Upper lobe of right lung (tissue), 1 donor: Measurements from ENCODE around the gene NCEH1. TPM values are rescaled to one million over a fixed set of nuclear protein-coding genes. Genes with fewer than 3 reads are reported as not detected.

ENCODE experiments used
- ATAC-seq: fragments of 200-7000 bp; cut with Tn5 transposase; one replicate; pipeline ENCODE4 v1.9.1; 2020; ENCODE audit warnings: mild to moderate bottlenecking, moderate library complexity
- DNase-seq: peaks from one replicate; pipeline ENCODE4 v3.0.0-alpha.2; 2020
- H3K27ac ChIP-seq: fragments of 200-600 bp; one replicate; pipeline ENCODE4 v1.8.0; 2022
- H3K27me3 ChIP-seq: fragments of 200-600 bp; one replicate; pipeline ENCODE4 v1.8.0; 2022; ENCODE audit warnings: mild to moderate bottlenecking
- H3K36me3 ChIP-seq: fragments of 200-600 bp; one replicate; pipeline ENCODE4 v1.8.0; 2022
- H3K4me1 ChIP-seq: fragments of 200-600 bp; one replicate; pipeline ENCODE4 v1.8.0; 2022
- H3K4me3 ChIP-seq: fragments of 200-600 bp; one replicate; pipeline ENCODE4 v1.8.0; 2022; ENCODE audit warnings: mild to moderate bottlenecking
- H3K9me3 ChIP-seq: fragments of 200-600 bp; one replicate; pipeline ENCODE4 v1.8.0; 2022
- intact Hi-C: fragments of 100-400 bp; cut with DNase I; formaldehyde crosslinking; loops from one replicate; pipeline ENCODE4 v1.11.0; 2022
- total RNA-seq: library from RNA; stranded (reverse); fragmentation: NEBNext Ultra II Directional; extraction: Animal tissue kit (Norgen Biotek cat#: 25700); gene quantifications from one replicate; pipeline ENCODE4 v1.2.1, GENCODE V29; 2021
- TF ChIP-seq, protein P1 (sequence below): fragments of 200-600 bp; IDR thresholded peaks from one replicate; pipeline ENCODE4 v1.8.0; 2022; ENCODE audit warnings: antibody characterized with exemption
- donor health status: DM: no; HTN: yes; CAD: no; lungs with severe emphysema.

Gene NCEH1
- total RNA-seq, 1 donor from 2014 or later, result 62.1 TPM

DNA sequence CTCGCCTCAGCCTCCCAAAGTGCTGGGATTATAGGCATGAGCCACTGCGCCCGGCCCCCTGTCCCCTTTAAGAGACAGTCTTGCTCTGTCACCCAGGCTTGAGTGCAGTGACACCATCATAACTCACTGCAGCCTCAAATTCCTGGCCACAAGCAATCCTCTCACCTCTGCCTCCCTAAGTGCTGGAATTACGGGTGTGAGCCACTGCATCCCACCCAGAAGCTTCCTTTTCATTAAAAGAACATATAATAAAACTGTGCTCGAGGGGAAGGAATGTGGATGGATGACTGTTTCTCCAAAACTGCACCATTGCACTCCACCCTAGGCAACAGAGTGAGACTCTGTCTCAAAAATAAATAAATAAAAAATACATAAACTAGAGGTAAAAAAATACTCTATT lies 70.1 kb downstream of the NCEH1 start:
- no peak overlapping the region for H3K27ac ChIP-seq
- ATAC-seq (no peak), DNase-seq (no peak)
- H3K4me3 ChIP-seq, result no peak overlapping the region
- intact Hi-C loops, result no loop called here
- TF ChIP-seq, protein P1, sequence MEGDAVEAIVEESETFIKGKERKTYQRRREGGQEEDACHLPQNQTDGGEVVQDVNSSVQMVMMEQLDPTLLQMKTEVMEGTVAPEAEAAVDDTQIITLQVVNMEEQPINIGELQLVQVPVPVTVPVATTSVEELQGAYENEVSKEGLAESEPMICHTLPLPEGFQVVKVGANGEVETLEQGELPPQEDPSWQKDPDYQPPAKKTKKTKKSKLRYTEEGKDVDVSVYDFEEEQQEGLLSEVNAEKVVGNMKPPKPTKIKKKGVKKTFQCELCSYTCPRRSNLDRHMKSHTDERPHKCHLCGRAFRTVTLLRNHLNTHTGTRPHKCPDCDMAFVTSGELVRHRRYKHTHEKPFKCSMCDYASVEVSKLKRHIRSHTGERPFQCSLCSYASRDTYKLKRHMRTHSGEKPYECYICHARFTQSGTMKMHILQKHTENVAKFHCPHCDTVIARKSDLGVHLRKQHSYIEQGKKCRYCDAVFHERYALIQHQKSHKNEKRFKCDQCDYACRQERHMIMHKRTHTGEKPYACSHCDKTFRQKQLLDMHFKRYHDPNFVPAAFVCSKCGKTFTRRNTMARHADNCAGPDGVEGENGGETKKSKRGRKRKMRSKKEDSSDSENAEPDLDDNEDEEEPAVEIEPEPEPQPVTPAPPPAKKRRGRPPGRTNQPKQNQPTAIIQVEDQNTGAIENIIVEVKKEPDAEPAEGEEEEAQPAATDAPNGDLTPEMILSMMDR, result no peak
- no peaks in the 10 kb centered on the region for H3K9me3 ChIP-seq
- peaks cover 15% of the 10 kb centered on the region for H3K36me3 ChIP-seq
- H3K4me1 ChIP-seq, result no peaks in the 10 kb centered on the region
- H3K27me3 ChIP-seq, result no peaks in the 10 kb centered on the region

DNA sequence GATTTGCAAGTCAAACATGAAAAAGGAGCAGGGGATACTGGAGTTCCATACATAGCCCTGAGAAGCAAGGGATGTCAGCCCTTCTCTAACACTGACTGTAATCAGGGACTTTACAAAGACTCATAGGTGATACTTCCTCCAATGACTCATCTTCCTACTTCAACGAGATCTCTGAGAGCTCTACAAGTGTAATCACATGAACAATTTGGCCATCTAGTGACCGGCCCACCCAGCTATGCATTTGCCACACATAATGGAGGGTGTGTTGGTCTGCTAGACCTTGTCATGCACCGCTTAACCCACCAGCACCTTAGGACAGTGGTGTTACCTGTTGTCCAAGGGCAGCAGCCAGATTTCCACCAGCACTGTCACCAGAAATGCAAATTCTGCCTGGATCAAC lies 75.3 kb downstream of the NCEH1 start:
- intact Hi-C loops, result no loop called here
- H3K27ac ChIP-seq, result no peak overlapping the region
- H3K4me3 ChIP-seq, result no peak overlapping the region
- TF ChIP-seq, protein P1, result no peak
- H3K4me1 ChIP-seq, result no peaks in the 10 kb centered on the region
- no peaks in the 10 kb centered on the region for H3K27me3 ChIP-seq
- no peaks in the 10 kb centered on the region for H3K9me3 ChIP-seq
- peaks cover 20% of the 10 kb centered on the region for H3K36me3 ChIP-seq
- DNase-seq (no peak), ATAC-seq (peak; percentile 28)

DNA sequence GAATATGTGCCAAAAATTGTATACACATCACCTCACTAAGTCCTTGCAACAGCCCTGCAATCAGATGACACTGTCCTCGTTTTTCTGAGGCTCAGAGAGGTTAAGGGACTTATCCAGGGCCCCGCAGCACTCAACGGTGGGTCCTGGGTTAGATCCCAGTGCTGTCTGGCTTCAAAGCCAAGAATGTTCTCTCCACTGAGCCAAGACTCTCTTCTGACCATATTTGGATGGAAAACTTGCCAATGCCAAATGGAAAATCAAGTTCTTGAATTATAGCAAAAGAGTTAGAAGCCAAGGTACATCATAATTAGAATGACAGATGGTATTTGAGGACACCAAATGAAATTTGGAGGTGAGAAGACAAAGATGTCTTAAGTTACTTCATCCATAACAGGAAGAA lies 75.9 kb downstream of the NCEH1 start:
- DNase-seq (no peak), ATAC-seq (no peak)
- Histone ChIP-seq H3K4me3 (no peak overlapping the region), H3K4me1 (no peaks in the 10 kb centered on the region), H3K9me3 (no peaks in the 10 kb centered on the region), H3K27ac (no peak overlapping the region), H3K36me3 (peaks cover 20% of the 10 kb centered on the region), H3K27me3 (no peaks in the 10 kb centered on the region)
- intact Hi-C loops, result no loop called here
- TF ChIP-seq, protein P1, result no peak

DNA sequence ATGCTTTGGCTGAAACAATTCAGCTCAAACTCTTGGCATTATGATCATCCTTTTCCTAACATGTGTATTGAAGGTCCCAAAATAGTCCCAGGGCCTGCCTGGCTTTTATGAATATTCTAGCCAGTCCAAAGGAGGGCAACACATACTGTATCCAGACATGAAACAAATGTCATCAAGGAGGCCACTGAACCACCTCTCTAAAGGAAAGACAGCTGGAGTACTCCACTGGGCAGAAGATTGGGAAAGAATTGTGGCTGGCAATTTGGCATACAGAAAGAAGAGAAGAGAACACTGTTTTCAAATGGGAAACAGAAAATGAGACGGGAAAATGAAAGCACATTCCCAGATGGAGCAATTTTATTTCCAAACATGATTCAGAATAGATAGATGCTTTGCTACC lies 80.6 kb downstream of the NCEH1 start:
- DNase-seq (no peak), ATAC-seq (no peak)
- Histone ChIP-seq H3K36me3 (peaks cover 11% of the 10 kb centered on the region), H3K4me3 (no peak overlapping the region), H3K9me3 (no peaks in the 10 kb centered on the region), H3K4me1 (peaks cover 12% of the 10 kb centered on the region), H3K27me3 (no peaks in the 10 kb centered on the region), H3K27ac (no peak overlapping the region)
- TF ChIP-seq, protein P1, result no peak
- intact Hi-C loops, result no loop called here

DNA sequence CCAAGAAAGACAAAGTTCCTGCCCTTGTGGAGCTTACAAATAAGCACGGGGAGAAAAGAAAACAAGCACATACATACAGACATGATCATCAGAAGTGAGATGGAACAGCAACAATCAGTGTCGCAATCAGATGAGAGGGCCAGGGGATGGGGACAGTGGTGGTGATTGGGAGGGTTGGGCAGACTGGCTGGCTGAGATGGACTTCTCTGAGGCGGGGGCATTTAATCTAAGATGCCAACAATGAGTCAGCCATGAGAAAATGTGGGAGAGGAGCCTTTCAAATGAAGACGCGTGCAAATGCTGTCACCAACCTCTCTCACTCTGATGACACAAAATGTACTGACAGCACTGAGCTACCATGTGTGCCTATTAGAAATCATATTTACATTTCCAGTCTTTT lies 81.4 kb downstream of the NCEH1 start:
- no peak overlapping the region for H3K4me3 ChIP-seq
- no peaks in the 10 kb centered on the region for H3K27me3 ChIP-seq
- intact Hi-C loops, result no loop called here
- TF ChIP-seq, protein P1, result no peak
- ATAC-seq, result no peak
- peaks cover 12% of the 10 kb centered on the region for H3K4me1 ChIP-seq
- no peak overlapping the region for H3K27ac ChIP-seq
- H3K36me3 ChIP-seq, result peaks cover 11% of the 10 kb centered on the region
- DNase-seq, result no peak
- H3K9me3 ChIP-seq, result no peaks in the 10 kb centered on the region
